ENCODE measurements around the gene PTN.

The PTN gene

GRCh38 chr7:137343281-137343841, at the start of gene PTN:
Gene PTN, minus strand, starts transcription at chr7:137343733. Its CDS starts 88,760 bp downstream, at chr7:137254973.
- H3K27ac Mint-ChIP-seq, result no peak within 1 kb of the TSS
- no peak within 1 kb of the TSS for H3K4me3 Mint-ChIP-seq
- H3K27me3 Mint-ChIP-seq, result no peaks in the 10 kb centered on the region
- peaks cover 2% of the 10 kb centered on the region for H3K9me3 Mint-ChIP-seq
- peaks cover 6% of the 10 kb centered on the region for H3K4me1 Mint-ChIP-seq
- H3K36me3 Mint-ChIP-seq, result no peaks in the 10 kb centered on the region
- ATAC-seq, result no peak

GRCh38 chr7:137390076-137390475, 46.5 kb upstream of the PTN start:
- H3K27ac Mint-ChIP-seq, result no peak overlapping the region
- H3K27me3 Mint-ChIP-seq, result no peaks in the 10 kb centered on the region
- H3K9me3 Mint-ChIP-seq, result peaks cover 2% of the 10 kb centered on the region
- no peaks in the 10 kb centered on the region for H3K4me1 Mint-ChIP-seq
- no peak overlapping the region for H3K4me3 Mint-ChIP-seq
- no peak for ATAC-seq
- no peaks in the 10 kb centered on the region for H3K36me3 Mint-ChIP-seq

GRCh38 chr7:137388916-137389315, 45.4 kb upstream of the PTN start:
- Mint-ChIP-seq H3K9me3 (no peaks in the 10 kb centered on the region), H3K4me1 (no peaks in the 10 kb centered on the region), H3K36me3 (no peaks in the 10 kb centered on the region), H3K27ac (no peak overlapping the region), H3K27me3 (no peaks in the 10 kb centered on the region), H3K4me3 (no peak overlapping the region)
- ATAC-seq, result no peak

- Mint-ChIP-seq H3K9me3 (no peaks in the 10 kb centered on the region), H3K4me1 (no peaks in the 10 kb centered on the region)
- no peak for ATAC-seq
These were observed 43.4 kb upstream of the PTN start for GRCh38 chr7:137386966-137387365.

GRCh38 chr7:137381045-137381444, 37.5 kb upstream of the PTN start:
- H3K27ac Mint-ChIP-seq, result no peak overlapping the region

More at GRCh38 chr7:137386966-137387365, 43.4 kb upstream of the PTN start:
- no peak overlapping the region for H3K27ac Mint-ChIP-seq
- no peak overlapping the region for H3K4me3 Mint-ChIP-seq
- no peaks in the 10 kb centered on the region for H3K27me3 Mint-ChIP-seq
- no peaks in the 10 kb centered on the region for H3K36me3 Mint-ChIP-seq

GRCh38 chr7:137373507-137373906, 30.0 kb upstream of the PTN start:
- ATAC-seq, result no peak
- Mint-ChIP-seq H3K36me3 (no peaks in the 10 kb centered on the region), H3K9me3 (peaks cover 4% of the 10 kb centered on the region), H3K27ac (no peak overlapping the region), H3K4me3 (no peak overlapping the region), H3K27me3 (no peaks in the 10 kb centered on the region), H3K4me1 (no peaks in the 10 kb centered on the region)

More at GRCh38 chr7:137381045-137381444, 37.5 kb upstream of the PTN start:
- Mint-ChIP-seq H3K4me3 (no peak overlapping the region), H3K27me3 (no peaks in the 10 kb centered on the region), H3K9me3 (peaks cover 4% of the 10 kb centered on the region), H3K36me3 (no peaks in the 10 kb centered on the region), H3K4me1 (no peaks in the 10 kb centered on the region)
- ATAC-seq, result no peak

GRCh38 chr7:137371616-137372015, 28.1 kb upstream of the PTN start:
- H3K27me3 Mint-ChIP-seq, result no peaks in the 10 kb centered on the region
- no peaks in the 10 kb centered on the region for H3K4me1 Mint-ChIP-seq
- ATAC-seq, result no peak
- H3K4me3 Mint-ChIP-seq, result no peak overlapping the region
- no peak overlapping the region for H3K27ac Mint-ChIP-seq
- no peaks in the 10 kb centered on the region for H3K36me3 Mint-ChIP-seq
- no peaks in the 10 kb centered on the region for H3K9me3 Mint-ChIP-seq

- Mint-ChIP-seq H3K9me3 (peaks cover 7% of the 10 kb centered on the region), H3K36me3 (no peaks in the 10 kb centered on the region), H3K27me3 (no peaks in the 10 kb centered on the region), H3K4me3 (no peak overlapping the region), H3K4me1 (no peaks in the 10 kb centered on the region), H3K27ac (no peak overlapping the region)
- no peak for ATAC-seq
These were observed 23.5 kb upstream of the PTN start for GRCh38 chr7:137366995-137367394.

- ATAC-seq, result no peak
- H3K9me3 Mint-ChIP-seq, result peaks cover 16% of the 10 kb centered on the region
- H3K27ac Mint-ChIP-seq, result no peak overlapping the region
- H3K4me1 Mint-ChIP-seq, result no peaks in the 10 kb centered on the region
- no peaks in the 10 kb centered on the region for H3K36me3 Mint-ChIP-seq
- no peaks in the 10 kb centered on the region for H3K27me3 Mint-ChIP-seq
- H3K4me3 Mint-ChIP-seq, result no peak overlapping the region
These were observed 20.1 kb upstream of the PTN start for GRCh38 chr7:137363683-137364082.

- no peak overlapping the region for H3K27ac Mint-ChIP-seq
- H3K27me3 Mint-ChIP-seq, result no peaks in the 10 kb centered on the region
- ATAC-seq, result no peak
- H3K9me3 Mint-ChIP-seq, result peaks cover 16% of the 10 kb centered on the region
- no peaks in the 10 kb centered on the region for H3K4me1 Mint-ChIP-seq
- no peaks in the 10 kb centered on the region for H3K36me3 Mint-ChIP-seq
- H3K4me3 Mint-ChIP-seq, result no peak overlapping the region
These were observed 16.6 kb upstream of the PTN start for GRCh38 chr7:137360087-137360679.

GRCh38 chr7:137354961-137355360, 11.4 kb upstream of the PTN start:
- Mint-ChIP-seq H3K27ac (no peak overlapping the region), H3K27me3 (no peaks in the 10 kb centered on the region), H3K9me3 (peaks cover 3% of the 10 kb centered on the region), H3K36me3 (no peaks in the 10 kb centered on the region), H3K4me1 (no peaks in the 10 kb centered on the region), H3K4me3 (no peak overlapping the region)
- ATAC-seq, result no peak

- Mint-ChIP-seq H3K9me3 (peaks cover 3% of the 10 kb centered on the region), H3K4me1 (no peaks in the 10 kb centered on the region), H3K4me3 (no peak overlapping the region), H3K36me3 (no peaks in the 10 kb centered on the region), H3K27ac (no peak overlapping the region), H3K27me3 (no peaks in the 10 kb centered on the region)
- no peak for ATAC-seq
These were observed 10.9 kb upstream of the PTN start for GRCh38 chr7:137354396-137354795.

- H3K9me3 Mint-ChIP-seq, result peaks cover 4% of the 10 kb centered on the region
- ATAC-seq, result no peak
These were observed 8.4 kb upstream of the PTN start for GRCh38 chr7:137351941-137352340.

GRCh38 chr7:137345799-137346449, 2.4 kb upstream of the PTN start:
- no peaks in the 10 kb centered on the region for H3K36me3 Mint-ChIP-seq
- H3K27ac Mint-ChIP-seq, result no peak overlapping the region
- no peaks in the 10 kb centered on the region for H3K27me3 Mint-ChIP-seq
- no peak overlapping the region for H3K4me3 Mint-ChIP-seq
- peaks cover 6% of the 10 kb centered on the region for H3K4me1 Mint-ChIP-seq
- no peak for ATAC-seq
- H3K9me3 Mint-ChIP-seq, result peaks cover 2% of the 10 kb centered on the region

More at GRCh38 chr7:137351941-137352340, 8.4 kb upstream of the PTN start:
- Mint-ChIP-seq H3K36me3 (no peaks in the 10 kb centered on the region), H3K4me1 (no peaks in the 10 kb centered on the region), H3K27ac (no peak overlapping the region), H3K4me3 (no peak overlapping the region), H3K27me3 (no peaks in the 10 kb centered on the region)

- ATAC-seq, result no peak
These were observed 688 bp downstream of the PTN start for GRCh38 chr7:137342828-137343261.

GRCh38 chr7:137342265-137342664, 1.3 kb downstream of the PTN start:
- no peak for ATAC-seq
- Mint-ChIP-seq H3K27ac (no peak overlapping the region), H3K27me3 (no peaks in the 10 kb centered on the region), H3K36me3 (no peaks in the 10 kb centered on the region), H3K4me1 (peaks cover 6% of the 10 kb centered on the region), H3K9me3 (peaks cover 2% of the 10 kb centered on the region), H3K4me3 (no peak overlapping the region)

More at GRCh38 chr7:137342828-137343261, 688 bp downstream of the PTN start:
- H3K9me3 Mint-ChIP-seq, result peaks cover 2% of the 10 kb centered on the region
- no peaks in the 10 kb centered on the region for H3K36me3 Mint-ChIP-seq
- H3K27me3 Mint-ChIP-seq, result no peaks in the 10 kb centered on the region
- H3K27ac Mint-ChIP-seq, result no peak overlapping the region
- no peak overlapping the region for H3K4me3 Mint-ChIP-seq
- H3K4me1 Mint-ChIP-seq, result peaks cover 6% of the 10 kb centered on the region

All from stimulated activated memory B cell treated with anti-CD40 and anti-IgM and Interleukin-4, amounts not matched to agents 10 μg/mL and 1 μg/mL and 100 μg/mL, for 72 hours (primary cell).